ENCODE data around the gene ANO4.

Gene ANO4

GRCh38 chr12:100995201-100995600 lies 200.6 kb downstream of the ANO4 start (continued):
- TF ChIP-seq, protein P1, sequence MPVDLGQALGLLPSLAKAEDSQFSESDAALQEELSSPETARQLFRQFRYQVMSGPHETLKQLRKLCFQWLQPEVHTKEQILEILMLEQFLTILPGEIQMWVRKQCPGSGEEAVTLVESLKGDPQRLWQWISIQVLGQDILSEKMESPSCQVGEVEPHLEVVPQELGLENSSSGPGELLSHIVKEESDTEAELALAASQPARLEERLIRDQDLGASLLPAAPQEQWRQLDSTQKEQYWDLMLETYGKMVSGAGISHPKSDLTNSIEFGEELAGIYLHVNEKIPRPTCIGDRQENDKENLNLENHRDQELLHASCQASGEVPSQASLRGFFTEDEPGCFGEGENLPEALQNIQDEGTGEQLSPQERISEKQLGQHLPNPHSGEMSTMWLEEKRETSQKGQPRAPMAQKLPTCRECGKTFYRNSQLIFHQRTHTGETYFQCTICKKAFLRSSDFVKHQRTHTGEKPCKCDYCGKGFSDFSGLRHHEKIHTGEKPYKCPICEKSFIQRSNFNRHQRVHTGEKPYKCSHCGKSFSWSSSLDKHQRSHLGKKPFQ (tag by site-specific recombination; IDR thresholded peaks at IDR 0.05), result no peak
- no peak for TF ChIP-seq ZNF488 (tag by site-specific recombination; IDR thresholded peaks at IDR 0.05)
- no peak for TF ChIP-seq KLF9 (tag by site-specific recombination; IDR thresholded peaks at IDR 0.05; ENCODE audit: low read depth)
- TF ChIP-seq, protein P2, sequence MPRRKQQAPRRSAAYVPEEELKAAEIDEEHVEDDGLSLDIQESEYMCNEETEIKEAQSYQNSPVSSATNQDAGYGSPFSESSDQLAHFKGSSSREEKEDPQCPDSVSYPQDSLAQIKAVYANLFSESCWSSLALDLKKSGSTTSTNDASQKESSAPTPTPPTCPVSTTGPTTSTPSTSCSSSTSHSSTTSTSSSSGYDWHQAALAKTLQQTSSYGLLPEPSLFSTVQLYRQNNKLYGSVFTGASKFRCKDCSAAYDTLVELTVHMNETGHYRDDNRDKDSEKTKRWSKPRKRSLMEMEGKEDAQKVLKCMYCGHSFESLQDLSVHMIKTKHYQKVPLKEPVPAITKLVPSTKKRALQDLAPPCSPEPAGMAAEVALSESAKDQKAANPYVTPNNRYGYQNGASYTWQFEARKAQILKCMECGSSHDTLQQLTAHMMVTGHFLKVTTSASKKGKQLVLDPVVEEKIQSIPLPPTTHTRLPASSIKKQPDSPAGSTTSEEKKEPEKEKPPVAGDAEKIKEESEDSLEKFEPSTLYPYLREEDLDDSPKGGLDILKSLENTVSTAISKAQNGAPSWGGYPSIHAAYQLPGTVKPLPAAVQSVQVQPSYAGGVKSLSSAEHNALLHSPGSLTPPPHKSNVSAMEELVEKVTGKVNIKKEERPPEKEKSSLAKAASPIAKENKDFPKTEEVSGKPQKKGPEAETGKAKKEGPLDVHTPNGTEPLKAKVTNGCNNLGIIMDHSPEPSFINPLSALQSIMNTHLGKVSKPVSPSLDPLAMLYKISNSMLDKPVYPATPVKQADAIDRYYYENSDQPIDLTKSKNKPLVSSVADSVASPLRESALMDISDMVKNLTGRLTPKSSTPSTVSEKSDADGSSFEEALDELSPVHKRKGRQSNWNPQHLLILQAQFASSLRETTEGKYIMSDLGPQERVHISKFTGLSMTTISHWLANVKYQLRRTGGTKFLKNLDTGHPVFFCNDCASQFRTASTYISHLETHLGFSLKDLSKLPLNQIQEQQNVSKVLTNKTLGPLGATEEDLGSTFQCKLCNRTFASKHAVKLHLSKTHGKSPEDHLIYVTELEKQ (tag by site-specific recombination; IDR thresholded peaks at IDR 0.05; ENCODE audit: borderline replicate concordance), result no peak
- TF ChIP-seq, protein P3, sequence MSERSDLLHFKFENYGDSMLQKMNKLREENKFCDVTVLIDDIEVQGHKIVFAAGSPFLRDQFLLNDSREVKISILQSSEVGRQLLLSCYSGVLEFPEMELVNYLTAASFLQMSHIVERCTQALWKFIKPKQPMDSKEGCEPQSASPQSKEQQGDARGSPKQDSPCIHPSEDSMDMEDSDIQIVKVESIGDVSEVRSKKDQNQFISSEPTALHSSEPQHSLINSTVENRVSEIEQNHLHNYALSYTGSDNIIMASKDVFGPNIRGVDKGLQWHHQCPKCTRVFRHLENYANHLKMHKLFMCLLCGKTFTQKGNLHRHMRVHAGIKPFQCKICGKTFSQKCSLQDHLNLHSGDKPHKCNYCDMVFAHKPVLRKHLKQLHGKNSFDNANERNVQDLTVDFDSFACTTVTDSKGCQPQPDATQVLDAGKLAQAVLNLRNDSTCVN (tag by site-specific recombination; optimal IDR thresholded peaks at IDR 0.05), result no peak
- no peak for TF ChIP-seq ZNF433 (tag by site-specific recombination; IDR thresholded peaks at IDR 0.05; ENCODE audit: low read depth)
- no peak for TF ChIP-seq ZNF514 (tag by site-specific recombination; IDR thresholded peaks at IDR 0.05)

DNA sequence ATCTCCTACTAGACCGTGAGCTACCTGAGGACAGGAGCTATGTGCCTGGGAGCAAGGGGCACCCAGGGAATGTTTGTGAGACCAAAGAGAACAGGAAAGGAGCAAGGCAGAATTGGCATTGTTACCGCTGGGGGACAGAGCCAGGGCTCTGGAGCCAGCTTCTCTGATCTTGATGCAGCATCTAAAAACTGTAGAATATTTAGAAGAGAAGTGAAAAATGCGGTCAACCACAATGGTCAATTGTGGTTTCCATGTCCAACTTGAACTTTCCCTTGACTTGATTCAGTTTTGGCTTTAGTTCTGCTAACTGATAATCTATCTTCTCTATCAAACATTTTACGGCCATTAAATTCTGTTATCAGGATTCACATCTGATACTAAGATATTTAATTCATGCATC lies 201.2 kb downstream of the ANO4 start:
- H3K4me1 ChIP-seq (ENCODE audit: control insufficient read depth, insufficient read depth, low read length), result no peaks in the 10 kb centered on the region; the same call in 1 of the 2 replicates
- no peak for TF ChIP-seq ZBTB7A (tag by site-specific recombination; IDR thresholded peaks at IDR 0.05; ENCODE audit: low read depth)
- TF ChIP-seq KLF8 (tag by site-specific recombination; IDR thresholded peaks at IDR 0.05), result no peak
- TF ChIP-seq ZNF426 (tag by site-specific recombination; IDR thresholded peaks at IDR 0.05), result no peak
- ChIA-PET CTCF (no interaction called here), POLR2A (no interaction called here)
- H3K9me3 ChIP-seq (ENCODE audit: control insufficient read depth, insufficient read depth, low read depth, low read length), result no peaks in the 10 kb centered on the region
- H3K4me3 ChIP-seq (ENCODE audit: low read depth, low read length), result no peak overlapping the region
- no peak overlapping the region for H3K27ac ChIP-seq (ENCODE audit: extremely low read depth, low read depth, low read length)
- H3K36me3 ChIP-seq (ENCODE audit: control insufficient read depth in 2 of 2, insufficient read depth in 1 of 2, low read length in 2 of 2), result no peaks in the 10 kb centered on the region

GRCh38 chr12:101001669-101002068 lies 207.1 kb downstream of the ANO4 start:
- no peak for TF ChIP-seq ZNF660 (tag by site-specific recombination; IDR thresholded peaks at IDR 0.05)
- H3K36me3 ChIP-seq (ENCODE audit: control insufficient read depth in 2 of 2, insufficient read depth in 1 of 2, low read length in 2 of 2), result no peaks in the 10 kb centered on the region
- CTCF ChIA-PET, result no interaction called here
- no peak overlapping the region for H3K27ac ChIP-seq (ENCODE audit: extremely low read depth, low read depth, low read length)
- POLR2A ChIA-PET, result no interaction called here
- H3K4me3 ChIP-seq (ENCODE audit: low read depth, low read length), result no peak overlapping the region
- no peaks in the 10 kb centered on the region for H3K9me3 ChIP-seq (ENCODE audit: control insufficient read depth, insufficient read depth, low read depth, low read length)
- no peaks in the 10 kb centered on the region for H3K4me1 ChIP-seq (ENCODE audit: control insufficient read depth, insufficient read depth, low read length)

DNA sequence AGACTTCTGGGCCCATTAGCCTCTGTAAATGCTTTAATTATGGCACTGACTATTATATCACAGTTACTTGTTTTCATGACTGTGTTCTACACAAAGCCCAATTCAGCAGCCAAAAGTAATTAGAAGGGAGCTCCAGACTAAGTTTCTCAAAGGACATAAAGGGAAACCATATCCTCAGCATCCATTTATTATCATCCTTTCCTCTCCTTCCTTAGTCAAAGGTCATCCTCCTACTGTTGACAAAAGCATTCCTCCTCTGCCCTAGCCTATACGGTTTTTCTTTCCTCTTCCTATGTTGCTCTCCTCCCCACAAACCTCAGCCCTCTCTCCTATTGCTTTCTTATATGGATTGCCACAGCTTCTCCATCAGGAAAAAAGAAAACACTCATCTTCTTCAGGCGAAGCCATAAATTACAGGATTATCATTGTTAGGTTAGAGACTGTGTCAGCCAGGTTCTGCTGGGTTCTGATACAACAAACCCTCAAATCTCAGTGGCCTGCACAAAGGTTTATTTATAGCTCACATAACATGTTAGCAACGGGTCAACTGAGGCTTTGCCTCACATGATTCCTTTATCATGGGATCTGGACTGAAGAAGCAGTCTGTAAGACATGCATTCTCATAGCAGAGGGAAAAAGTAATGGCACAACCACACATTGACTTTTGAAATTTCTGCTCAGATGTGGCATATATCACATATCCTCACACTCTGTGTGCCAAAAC lies 208.3 kb downstream of the ANO4 start:
- ChIA-PET POLR2A (no interaction called here), CTCF (interaction anchor here (0.7 kb wide), 2 partner anchors 76 to 1877 kb away, joined by 3 to 4 read pairs; no protein-coding TSS in a partner anchor)
- no peak overlapping the region for H3K4me3 ChIP-seq (ENCODE audit: low read depth, low read length)
- no peaks in the 10 kb centered on the region for H3K36me3 ChIP-seq (ENCODE audit: control insufficient read depth in 2 of 2, insufficient read depth in 1 of 2, low read length in 2 of 2)
- H3K27ac ChIP-seq (ENCODE audit: extremely low read depth, low read depth, low read length), result no peak overlapping the region
- H3K9me3 ChIP-seq (ENCODE audit: control insufficient read depth, insufficient read depth, low read depth, low read length), result no peaks in the 10 kb centered on the region
- H3K4me1 ChIP-seq (ENCODE audit: control insufficient read depth, insufficient read depth, low read length), result no peaks in the 10 kb centered on the region
- no peak for TF ChIP-seq GLIS1 (tag by site-specific recombination; IDR thresholded peaks at IDR 0.05)
- no peak for TF ChIP-seq ZNF311 (tag by site-specific recombination; IDR thresholded peaks at IDR 0.05; ENCODE audit: borderline replicate concordance)
- no peak for TF ChIP-seq ZNF501 (tag by site-specific recombination; IDR thresholded peaks at IDR 0.05)
- no peak for TF ChIP-seq ZNF580 (tag by site-specific recombination; IDR thresholded peaks at IDR 0.05)
- no peak for TF ChIP-seq ZNF341 (tag by site-specific recombination; IDR thresholded peaks at IDR 0.05; ENCODE audit: low read depth)
- no peak for TF ChIP-seq ZNF549 (tag by site-specific recombination; IDR thresholded peaks at IDR 0.05)
- TF ChIP-seq ZSCAN16 (tag by site-specific recombination; IDR thresholded peaks at IDR 0.05), result no peak
- TF ChIP-seq, protein P4, sequence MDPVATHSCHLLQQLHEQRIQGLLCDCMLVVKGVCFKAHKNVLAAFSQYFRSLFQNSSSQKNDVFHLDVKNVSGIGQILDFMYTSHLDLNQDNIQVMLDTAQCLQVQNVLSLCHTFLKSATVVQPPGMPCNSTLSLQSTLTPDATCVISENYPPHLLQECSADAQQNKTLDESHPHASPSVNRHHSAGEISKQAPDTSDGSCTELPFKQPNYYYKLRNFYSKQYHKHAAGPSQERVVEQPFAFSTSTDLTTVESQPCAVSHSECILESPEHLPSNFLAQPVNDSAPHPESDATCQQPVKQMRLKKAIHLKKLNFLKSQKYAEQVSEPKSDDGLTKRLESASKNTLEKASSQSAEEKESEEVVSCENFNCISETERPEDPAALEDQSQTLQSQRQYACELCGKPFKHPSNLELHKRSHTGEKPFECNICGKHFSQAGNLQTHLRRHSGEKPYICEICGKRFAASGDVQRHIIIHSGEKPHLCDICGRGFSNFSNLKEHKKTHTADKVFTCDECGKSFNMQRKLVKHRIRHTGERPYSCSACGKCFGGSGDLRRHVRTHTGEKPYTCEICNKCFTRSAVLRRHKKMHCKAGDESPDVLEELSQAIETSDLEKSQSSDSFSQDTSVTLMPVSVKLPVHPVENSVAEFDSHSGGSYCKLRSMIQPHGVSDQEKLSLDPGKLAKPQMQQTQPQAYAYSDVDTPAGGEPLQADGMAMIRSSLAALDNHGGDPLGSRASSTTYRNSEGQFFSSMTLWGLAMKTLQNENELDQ (tag by site-specific recombination; IDR thresholded peaks at IDR 0.05; ENCODE audit: low read depth), result no peak
- TF ChIP-seq ZNF514 (tag by site-specific recombination; IDR thresholded peaks at IDR 0.05), result no peak

Data from HEK293 (cell line).